Femur (tissue), 1 donor: ENCODE results near the gene SPO11.

Source experiments
- DNase-seq: peaks from one replicate; pipeline ENCODE4 v3.0.0-alpha.2; 2017

The SPO11 gene

GRCh38 chr20:57310821-57311514 lies 18.6 kb upstream of the SPO11 start:
- no peak for DNase-seq

- no peak for DNase-seq
These were observed 17.5 kb upstream of the SPO11 start for GRCh38 chr20:57312138-57312537.

GRCh38 chr20:57313230-57313629 lies 16.4 kb upstream of the SPO11 start:
- DNase-seq: no peak

GRCh38 chr20:57313951-57314350 lies 15.7 kb upstream of the SPO11 start:
- DNase-seq: no peak

- DNase-seq: no peak
These were observed 14.3 kb upstream of the SPO11 start for GRCh38 chr20:57315083-57315975.

GRCh38 chr20:57315976-57316480 lies 13.6 kb upstream of the SPO11 start:
- DNase-seq: no peak

GRCh38 chr20:57316795-57317201 lies 12.8 kb upstream of the SPO11 start:
- DNase-seq: no peak

GRCh38 chr20:57317316-57317788 lies 12.3 kb upstream of the SPO11 start:
- no peak for DNase-seq

GRCh38 chr20:57317789-57318371 lies 11.7 kb upstream of the SPO11 start:
- DNase-seq: no peak

- no peak for DNase-seq
These were observed 10.0 kb upstream of the SPO11 start for GRCh38 chr20:57319584-57319983.

- DNase-seq: no peak
These were observed 9.2 kb upstream of the SPO11 start for GRCh38 chr20:57320358-57320757.

- no peak for DNase-seq
These were observed 8.5 kb upstream of the SPO11 start for GRCh38 chr20:57321142-57321541.

GRCh38 chr20:57322476-57322875 lies 7.1 kb upstream of the SPO11 start:
- no peak for DNase-seq

GRCh38 chr20:57323034-57323433 lies 6.6 kb upstream of the SPO11 start:
- no peak for DNase-seq

- DNase-seq: no peak
These were observed 3.8 kb upstream of the SPO11 start for GRCh38 chr20:57325632-57326356.

- DNase-seq: no peak
These were observed 2.7 kb upstream of the SPO11 start for GRCh38 chr20:57326667-57327455.

GRCh38 chr20:57327820-57328219 lies 1.8 kb upstream of the SPO11 start:
- no peak for DNase-seq

GRCh38 chr20:57330998-57331397 lies 1.4 kb downstream of the SPO11 start:
- no peak for DNase-seq

GRCh38 chr20:57332105-57333089 lies 2.8 kb downstream of the SPO11 start:
- no peak for DNase-seq

GRCh38 chr20:57335392-57335791 lies 5.8 kb downstream of the SPO11 start:
- DNase-seq: no peak

- no peak for DNase-seq
These were observed 12.1 kb downstream of the SPO11 start for GRCh38 chr20:57341663-57342062.
